Thyroid gland (tissue), 4 donors: Measurements from ENCODE around the gene NRSN2. TPM values are rescaled to one million over a fixed set of nuclear protein-coding genes. Genes with fewer than 3 reads are reported as not detected.

Source experiments
- DNase-seq, 2 donors: peaks; one replicate each; pipeline ENCODE4 v3.0.0-alpha.2; 2019
- H3K27ac ChIP-seq, 3 donors: fragments of 200-600 bp; sonication (generic); 1 replicate in 2 of 3; 2 replicates in 1 of 3; pipeline ENCODE4 v1.5.1; 2016 to 2019; ENCODE audit warnings: mild to moderate bottlenecking in 1 of 3, moderate library complexity in 1 of 3
- H3K27me3 ChIP-seq: fragments of 200-600 bp; sonication (generic); one replicate; pipeline ENCODE4 v1.5.1; 2019
- H3K36me3 ChIP-seq, 2 donors: fragments of 200-600 bp; sonication (generic); one replicate each; pipeline ENCODE4 v1.5.1; 2016 to 2019
- H3K4me1 ChIP-seq, 2 donors: fragments of 200-600 bp; sonication (generic); one replicate each; pipeline ENCODE4 v1.5.1; 2017 to 2019
- H3K4me3 ChIP-seq, 3 donors: fragments of 200-600 bp; sonication (generic); replicated peaks in 1 of 3; 1 replicate in 2 of 3; 2 replicates in 1 of 3; pipeline ENCODE4 v1.5.1; 2016; ENCODE audit warnings: mild to moderate bottlenecking in 1 of 3
- H3K9me3 ChIP-seq: fragments of 200-600 bp; sonication (generic); one replicate; pipeline ENCODE4 v1.5.1; 2017
- POLR2A ChIP-seq, 2 donors: fragments of 450-650 bp; IDR thresholded peaks; one replicate each; pipeline ENCODE4 v1.6.1; 2017; ENCODE audit warnings: antibody characterized with exemption in 2 of 2, mild to moderate bottlenecking in 2 of 2, moderate library complexity in 1 of 2
- WGBS, 2 donors: methylation state at CpG; one replicate each; pipeline ENCODE4 v1.1.5; 2017; 5-methylcytosine and 5-hydroxymethylcytosine counted together
- intact Hi-C: fragments of 100-400 bp; cut with DNase I; formaldehyde crosslinking; loops from one replicate; pipeline ENCODE4 v1.15.1; 2023
- total RNA-seq, 4 donors: library from RNA; depleted of rRNA; stranded (reverse); fragments of >200 nt; gene quantifications; one replicate each; pipeline ENCODE4 v1.2.3, GENCODE V29; 2016
- TF ChIP-seq, protein P1 (sequence below), 6 experiments: fragments of 200-600 bp in 3 of 6; fragments of 450-650 bp in 3 of 6; sonication (generic) in 3 of 6; IDR thresholded peaks; one replicate each; pipeline ENCODE4 v1.5.1; 2016 to 2019; ENCODE audit warnings: antibody characterized with exemption in 6 of 6, mild to moderate bottlenecking in 2 of 6, inconsistent platforms in 1 of 6, moderate library complexity in 1 of 6

The NRSN2 gene
- total RNA-seq, 4 donors from 2014 or later, result 29.8 to 56.7 (median 42.4) TPM

DNA sequence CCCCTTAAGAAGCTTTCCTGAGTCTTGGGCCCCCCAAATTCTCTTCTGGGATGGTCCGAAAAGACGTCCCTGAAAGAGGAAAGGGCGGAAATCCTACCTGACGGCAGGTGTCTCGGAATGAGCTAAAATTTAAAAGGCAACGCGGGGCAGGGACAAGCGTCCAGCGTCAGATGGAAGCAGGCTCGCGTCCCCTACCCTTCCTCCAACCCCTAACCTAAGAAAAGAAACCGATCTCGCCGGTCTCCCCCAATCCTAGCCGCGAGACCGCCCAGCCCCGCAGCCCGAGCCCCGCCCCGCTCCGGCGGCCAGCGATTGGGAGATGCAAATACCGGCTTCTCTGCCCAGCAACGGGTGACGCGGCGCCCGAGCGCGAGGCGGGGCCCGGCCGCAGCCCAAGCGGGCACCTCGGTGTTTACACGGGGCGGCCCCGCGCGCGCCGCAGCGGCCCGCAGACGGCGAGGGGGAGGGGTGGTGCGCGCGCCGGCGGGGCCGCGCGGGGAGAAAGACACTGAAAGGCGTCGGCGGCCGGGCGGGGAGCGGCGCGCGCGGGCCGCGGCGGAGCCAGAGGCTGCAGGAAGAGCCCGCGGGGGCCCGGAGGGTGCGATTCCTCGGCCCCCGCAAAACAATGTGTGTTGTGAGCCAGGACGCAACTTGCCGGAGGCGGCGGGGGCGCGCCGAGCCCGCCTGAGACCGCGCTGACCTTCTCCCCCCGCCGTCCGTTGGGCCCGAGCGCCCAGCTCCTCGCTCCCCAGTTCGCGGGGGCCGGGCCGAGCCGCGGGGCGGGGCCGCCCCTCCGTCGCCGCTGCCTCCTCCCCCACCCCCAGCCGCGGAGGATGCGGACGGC lies 21.6 kb upstream of the NRSN2 start, which contains the start of gene SOX12:
Gene SOX12, plus strand, starts transcription at position 508 of the 844 bp plus-strand sequence. CDS start 373 bp downstream, outside the sequence.
- Histone ChIP-seq H3K27me3 (no peaks in the 10 kb centered on the region), H3K36me3 (no peaks in the 10 kb centered on the region), H3K4me3 (peak within 1 kb of the TSS; percentile 29 to 75 (median 70)), H3K27ac (peak within 1 kb of the TSS; percentile 88 to 98 (median 91)), H3K4me1 (peaks cover 11 to 30% of the 10 kb centered on the region in 2 donors), H3K9me3 (no peaks in the 10 kb centered on the region)
- DNase-seq, result peak; percentile 99
- 0% methylated on average over 10 to 11 of the region's 106 CpGs for WGBS, 2 donors
- peak; percentile 32 to 79 for TF ChIP-seq POLR2A (IDR thresholded peaks at IDR 0.05)
- TF ChIP-seq, protein P1, sequence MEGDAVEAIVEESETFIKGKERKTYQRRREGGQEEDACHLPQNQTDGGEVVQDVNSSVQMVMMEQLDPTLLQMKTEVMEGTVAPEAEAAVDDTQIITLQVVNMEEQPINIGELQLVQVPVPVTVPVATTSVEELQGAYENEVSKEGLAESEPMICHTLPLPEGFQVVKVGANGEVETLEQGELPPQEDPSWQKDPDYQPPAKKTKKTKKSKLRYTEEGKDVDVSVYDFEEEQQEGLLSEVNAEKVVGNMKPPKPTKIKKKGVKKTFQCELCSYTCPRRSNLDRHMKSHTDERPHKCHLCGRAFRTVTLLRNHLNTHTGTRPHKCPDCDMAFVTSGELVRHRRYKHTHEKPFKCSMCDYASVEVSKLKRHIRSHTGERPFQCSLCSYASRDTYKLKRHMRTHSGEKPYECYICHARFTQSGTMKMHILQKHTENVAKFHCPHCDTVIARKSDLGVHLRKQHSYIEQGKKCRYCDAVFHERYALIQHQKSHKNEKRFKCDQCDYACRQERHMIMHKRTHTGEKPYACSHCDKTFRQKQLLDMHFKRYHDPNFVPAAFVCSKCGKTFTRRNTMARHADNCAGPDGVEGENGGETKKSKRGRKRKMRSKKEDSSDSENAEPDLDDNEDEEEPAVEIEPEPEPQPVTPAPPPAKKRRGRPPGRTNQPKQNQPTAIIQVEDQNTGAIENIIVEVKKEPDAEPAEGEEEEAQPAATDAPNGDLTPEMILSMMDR (IDR thresholded peaks at IDR 0.05), result no peak
- intact Hi-C loops, result no loop called here

DNA sequence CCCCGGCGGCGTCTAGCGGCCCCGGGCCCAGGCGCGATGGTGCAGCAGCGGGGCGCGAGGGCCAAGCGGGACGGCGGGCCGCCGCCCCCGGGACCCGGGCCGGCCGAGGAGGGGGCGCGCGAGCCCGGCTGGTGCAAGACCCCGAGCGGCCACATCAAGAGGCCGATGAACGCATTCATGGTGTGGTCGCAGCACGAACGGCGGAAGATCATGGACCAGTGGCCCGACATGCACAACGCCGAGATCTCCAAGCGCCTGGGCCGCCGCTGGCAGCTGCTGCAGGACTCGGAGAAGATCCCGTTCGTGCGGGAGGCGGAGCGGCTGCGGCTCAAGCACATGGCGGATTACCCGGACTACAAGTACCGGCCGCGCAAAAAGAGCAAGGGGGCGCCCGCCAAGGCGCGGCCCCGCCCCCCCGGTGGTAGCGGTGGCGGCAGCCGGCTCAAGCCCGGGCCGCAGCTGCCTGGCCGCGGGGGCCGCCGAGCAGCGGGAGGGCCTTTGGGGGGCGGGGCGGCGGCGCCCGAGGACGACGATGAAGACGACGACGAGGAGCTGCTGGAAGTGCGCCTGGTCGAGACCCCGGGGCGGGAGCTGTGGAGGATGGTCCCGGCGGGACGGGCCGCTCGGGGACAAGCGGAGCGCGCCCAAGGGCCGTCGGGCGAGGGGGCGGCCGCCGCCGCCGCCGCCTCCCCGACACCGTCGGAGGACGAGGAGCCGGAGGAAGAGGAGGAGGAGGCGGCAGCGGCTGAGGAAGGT lies 20.8 kb upstream of the NRSN2 start:
- Histone ChIP-seq H3K27me3 (no peaks in the 10 kb centered on the region), H3K27ac (peak overlapping the region; percentile 88 to 98 (median 91)), H3K4me3 (peak overlapping the region; percentile 19 to 75 (median 62)), H3K9me3 (no peaks in the 10 kb centered on the region), H3K36me3 (no peaks in the 10 kb centered on the region), H3K4me1 (peaks cover 14 to 33% of the 10 kb centered on the region in 2 donors)
- intact Hi-C loops, result no loop called here
- WGBS, 2 donors, result 3% methylated on average over 6 to 8 of the region's 103 CpGs
- no peak for TF ChIP-seq POLR2A (IDR thresholded peaks at IDR 0.05)
- TF ChIP-seq, protein P1 (IDR thresholded peaks at IDR 0.05), result no peak
- DNase-seq, result peak; percentile 68 to 72

DNA sequence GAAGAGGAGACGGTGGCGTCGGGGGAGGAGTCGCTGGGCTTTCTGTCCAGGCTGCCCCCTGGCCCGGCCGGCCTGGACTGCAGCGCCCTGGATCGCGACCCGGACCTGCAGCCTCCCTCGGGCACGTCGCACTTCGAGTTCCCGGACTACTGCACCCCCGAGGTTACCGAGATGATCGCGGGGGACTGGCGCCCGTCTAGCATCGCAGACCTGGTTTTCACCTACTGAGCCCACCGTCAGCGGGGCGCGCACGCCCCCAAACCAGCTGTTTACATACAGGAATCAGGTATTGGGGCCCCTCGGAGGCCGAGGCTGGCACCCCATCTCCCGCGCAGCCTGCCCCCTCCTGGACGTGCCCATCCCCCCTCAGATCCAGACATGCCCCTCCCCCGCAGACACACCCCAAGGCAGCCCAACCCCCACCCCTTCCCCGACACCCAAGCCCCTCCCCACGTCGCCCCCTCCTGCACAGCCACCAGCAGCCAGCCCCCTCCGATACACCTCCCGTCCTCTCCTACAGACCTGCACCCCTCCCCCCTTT lies 20.2 kb upstream of the NRSN2 start:
- intact Hi-C loops, result no loop called here
- H3K4me3 ChIP-seq, result peak overlapping the region; percentile 19 to 75 (median 62)
- WGBS, 2 donors, result 0 to 1% methylated on average over 3 to 25 of the region's 38 CpGs
- H3K4me1 ChIP-seq, result peaks cover 14 to 33% of the 10 kb centered on the region in 2 donors
- H3K27me3 ChIP-seq, result no peaks in the 10 kb centered on the region
- peak overlapping the region; percentile 88 to 98 (median 91) for H3K27ac ChIP-seq
- H3K9me3 ChIP-seq, result no peaks in the 10 kb centered on the region
- TF ChIP-seq, protein P1 (IDR thresholded peaks at IDR 0.05), result no peak
- no peak for TF ChIP-seq POLR2A (IDR thresholded peaks at IDR 0.05)
- no peaks in the 10 kb centered on the region for H3K36me3 ChIP-seq
- DNase-seq, result peak; percentile 45 to 60

DNA sequence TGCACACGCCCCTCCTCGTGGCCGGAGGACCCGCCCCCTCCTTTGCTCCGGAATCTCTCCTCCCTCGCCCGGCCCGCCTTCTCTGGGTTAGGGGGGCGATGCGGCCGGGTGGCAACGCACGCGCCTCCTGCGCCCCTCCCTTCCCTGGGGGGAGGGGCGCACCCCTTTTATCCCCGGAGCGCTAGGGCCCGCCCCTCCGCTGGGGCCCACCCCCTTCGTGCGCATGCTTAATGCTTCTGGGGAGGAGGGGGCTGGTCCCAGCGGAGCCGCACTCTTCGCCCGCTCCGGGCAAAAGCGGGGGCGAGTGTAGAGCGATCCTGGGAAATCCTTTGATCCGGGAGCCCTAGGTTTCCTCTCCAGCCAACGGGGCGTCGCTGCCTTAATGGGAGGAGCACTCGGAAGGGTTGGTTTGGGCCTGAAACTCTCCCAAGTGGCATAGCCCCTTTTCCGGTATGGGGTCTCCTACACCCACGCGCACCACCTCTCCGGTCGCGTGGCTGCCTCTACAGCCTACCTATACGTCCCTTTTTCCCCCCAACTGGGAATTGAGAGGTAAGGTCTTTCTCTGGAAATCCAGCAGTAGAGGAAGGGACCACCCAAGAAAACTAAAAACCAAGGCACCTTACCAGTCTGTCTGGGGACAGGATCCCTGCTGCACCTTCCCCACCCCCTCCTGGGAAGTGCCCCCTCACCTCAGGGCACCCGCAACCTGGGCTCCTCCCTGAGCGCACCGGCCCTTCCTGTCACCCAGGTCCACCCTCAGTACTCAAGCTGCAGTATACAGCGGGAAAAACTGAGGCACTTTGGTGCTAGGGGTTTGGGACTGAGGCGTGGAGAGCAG lies 19.5 kb upstream of the NRSN2 start:
- H3K4me1 ChIP-seq, result peaks cover 14 to 33% of the 10 kb centered on the region in 2 donors
- H3K4me3 ChIP-seq, result peak overlapping the region; percentile 6 to 75 (median 62)
- peak; percentile 93 for DNase-seq
- no peaks in the 10 kb centered on the region for H3K9me3 ChIP-seq
- peak in 1 of 2 donors; percentile 67 for TF ChIP-seq POLR2A (IDR thresholded peaks at IDR 0.05)
- TF ChIP-seq, protein P1 (IDR thresholded peaks at IDR 0.05), result no peak
- H3K27ac ChIP-seq, result peak overlapping the region; percentile 80 to 98 (median 91)
- H3K27me3 ChIP-seq, result no peaks in the 10 kb centered on the region
- intact Hi-C loops, result no loop called here
- 5 to 7% methylated on average over 5 to 21 of the region's 47 CpGs for WGBS, 2 donors
- H3K36me3 ChIP-seq, result no peaks in the 10 kb centered on the region
